ENCODE results near the gene FAAP24.
"Not testable (repeated sequence)": the region's sequence is repeated elsewhere in the genome, so short reads cannot be mapped to it uniquely, and the experiment has no call there.

Gene FAAP24, protein sequence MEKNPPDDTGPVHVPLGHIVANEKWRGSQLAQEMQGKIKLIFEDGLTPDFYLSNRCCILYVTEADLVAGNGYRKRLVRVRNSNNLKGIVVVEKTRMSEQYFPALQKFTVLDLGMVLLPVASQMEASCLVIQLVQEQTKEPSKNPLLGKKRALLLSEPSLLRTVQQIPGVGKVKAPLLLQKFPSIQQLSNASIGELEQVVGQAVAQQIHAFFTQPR

DNA sequence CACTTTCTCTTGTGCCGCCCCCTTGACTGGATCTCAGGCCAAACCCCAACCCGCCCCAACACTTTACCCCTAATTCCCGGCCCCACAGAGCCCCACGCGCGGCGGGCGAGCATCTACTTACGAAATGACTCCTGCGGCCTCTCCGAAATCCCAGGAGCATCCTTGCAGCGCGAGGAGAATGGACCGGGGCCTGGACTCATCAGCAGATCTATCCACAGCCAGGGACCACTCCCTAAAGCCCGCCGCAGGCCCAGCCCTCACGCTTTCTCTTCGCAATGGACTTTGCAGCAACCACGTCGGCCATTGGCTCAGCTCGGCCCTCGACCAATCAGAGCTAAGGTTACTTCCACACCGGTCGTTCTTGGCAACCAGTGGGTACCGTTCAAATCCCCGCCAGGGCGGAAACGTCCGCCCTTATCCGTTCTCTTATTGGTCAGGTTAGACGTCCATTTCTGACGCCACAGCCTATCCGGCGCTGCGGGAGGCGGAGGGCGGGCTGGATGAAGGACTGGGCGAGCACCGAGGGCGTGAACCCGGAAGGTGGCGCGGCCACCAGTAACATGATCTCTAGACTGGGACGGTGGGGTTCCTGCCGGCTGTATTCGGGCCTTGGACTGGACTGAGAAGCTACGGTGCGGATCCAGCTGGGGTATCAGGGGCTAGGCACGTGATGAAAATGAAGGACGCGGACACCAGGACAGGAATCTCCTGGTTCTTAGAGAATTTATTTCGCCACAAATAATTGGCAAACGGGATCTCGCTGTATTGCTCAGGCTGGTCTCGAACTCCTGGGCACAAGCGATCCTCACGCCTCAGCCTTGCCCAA is at the start of gene FAAP24, which contains the start of gene CEP89:
Gene FAAP24, plus strand, starts transcription at position 528 of the 826 bp plus-strand sequence. CDS start 955 bp downstream, outside the sequence.
Gene CEP89, minus strand, starts transcription at position 244 of the 826 bp plus-strand sequence. Its CDS starts 84 bp downstream, at position 160.
- H3K36me3 Mint-ChIP-seq (ENCODE audit: low read depth) = peaks cover 36% of the 10 kb centered on the region
- H3K27ac Mint-ChIP-seq = peak within 1 kb of the TSS; percentile 97
- H3K4me1 Mint-ChIP-seq (ENCODE audit: low read depth) = peaks cover 13% of the 10 kb centered on the region
- peak; percentile 99 for DNase-seq
- H3K4me3 Mint-ChIP-seq = peak within 1 kb of the TSS; percentile 100
- H3K9me3 Mint-ChIP-seq = no peaks in the 10 kb centered on the region
- no peaks in the 10 kb centered on the region for H3K27me3 Mint-ChIP-seq

DNA sequence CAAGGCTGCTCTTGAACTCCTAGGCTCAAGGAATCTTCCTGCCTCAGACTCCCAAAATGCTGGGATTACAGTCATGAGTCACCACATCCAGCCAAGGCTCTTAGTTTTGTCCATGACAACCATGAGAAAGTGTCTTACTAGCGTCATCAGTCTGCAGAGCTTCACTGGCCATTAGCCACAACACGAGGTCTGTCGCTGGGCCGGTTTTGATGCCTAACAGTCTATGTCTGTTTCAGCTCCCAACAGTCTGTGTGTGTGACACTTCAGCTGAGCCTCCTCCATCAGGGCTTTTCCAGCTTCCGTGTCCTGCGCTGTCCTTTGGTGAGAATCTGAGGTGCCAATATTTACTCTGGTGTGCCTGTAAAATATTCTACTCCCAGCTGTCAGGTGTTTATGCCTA is 47.8 kb upstream of the FAAP24 start:
- peaks cover 5% of the 10 kb centered on the region for H3K4me1 Mint-ChIP-seq (ENCODE audit: low read depth)
- H3K27me3 Mint-ChIP-seq = no peaks in the 10 kb centered on the region
- H3K27ac Mint-ChIP-seq = no peak overlapping the region
- peaks cover 48% of the 10 kb centered on the region for H3K36me3 Mint-ChIP-seq (ENCODE audit: low read depth)
- DNase-seq = no peak
- H3K9me3 Mint-ChIP-seq = peaks cover 6% of the 10 kb centered on the region
- H3K4me3 Mint-ChIP-seq = no peak overlapping the region

DNA sequence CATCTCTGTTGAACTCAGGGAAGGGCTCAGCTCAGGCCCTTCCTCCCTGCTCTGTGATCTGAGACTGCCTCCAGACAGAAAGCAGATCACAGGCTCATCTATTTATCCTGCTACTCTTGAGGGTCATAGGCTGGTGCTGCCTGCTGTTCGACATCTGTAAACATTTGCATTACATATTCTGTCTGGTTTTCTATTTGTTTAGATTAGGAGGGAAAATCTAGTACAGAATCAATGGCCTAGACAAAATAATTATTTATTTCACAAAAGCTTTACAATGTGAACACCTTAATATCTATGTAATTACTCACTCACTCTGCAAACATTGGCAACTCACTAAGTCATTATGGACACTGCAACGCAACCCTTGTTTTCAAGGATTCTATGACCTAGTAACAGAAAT is 43.2 kb upstream of the FAAP24 start:
- no peak for DNase-seq
- Mint-ChIP-seq H3K36me3 (ENCODE audit: low read depth) (peaks cover 64% of the 10 kb centered on the region), H3K27ac (no peak overlapping the region), H3K9me3 (peaks cover 6% of the 10 kb centered on the region), H3K4me1 (ENCODE audit: low read depth) (no peaks in the 10 kb centered on the region), H3K4me3 (no peak overlapping the region), H3K27me3 (no peaks in the 10 kb centered on the region)

DNA sequence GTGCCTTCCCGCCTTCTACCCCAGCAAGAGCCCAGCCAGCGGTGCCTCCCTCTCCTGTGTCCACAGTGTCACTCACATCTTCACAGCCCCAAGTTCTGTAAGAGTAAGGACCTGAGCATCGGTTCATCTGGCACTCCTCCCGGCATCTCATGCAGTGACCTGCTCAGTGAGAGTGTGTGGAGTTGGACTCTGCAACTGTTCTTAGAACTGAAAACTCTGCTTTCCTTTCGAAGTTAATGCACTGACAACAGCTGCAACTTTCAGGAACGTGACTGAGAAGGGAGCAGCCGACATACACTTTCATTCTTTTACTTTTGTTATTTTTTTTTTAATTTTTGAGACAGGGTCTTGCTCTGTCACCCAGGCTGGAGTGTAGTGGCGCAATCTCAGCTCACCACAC is 41.5 kb upstream of the FAAP24 start:
- DNase-seq = no peak
- Mint-ChIP-seq H3K36me3 (ENCODE audit: low read depth) (peaks cover 60% of the 10 kb centered on the region), H3K4me3 (no peak overlapping the region), H3K9me3 (peaks cover 6% of the 10 kb centered on the region), H3K27ac (no peak overlapping the region), H3K4me1 (ENCODE audit: low read depth) (no peaks in the 10 kb centered on the region), H3K27me3 (no peaks in the 10 kb centered on the region)

DNA sequence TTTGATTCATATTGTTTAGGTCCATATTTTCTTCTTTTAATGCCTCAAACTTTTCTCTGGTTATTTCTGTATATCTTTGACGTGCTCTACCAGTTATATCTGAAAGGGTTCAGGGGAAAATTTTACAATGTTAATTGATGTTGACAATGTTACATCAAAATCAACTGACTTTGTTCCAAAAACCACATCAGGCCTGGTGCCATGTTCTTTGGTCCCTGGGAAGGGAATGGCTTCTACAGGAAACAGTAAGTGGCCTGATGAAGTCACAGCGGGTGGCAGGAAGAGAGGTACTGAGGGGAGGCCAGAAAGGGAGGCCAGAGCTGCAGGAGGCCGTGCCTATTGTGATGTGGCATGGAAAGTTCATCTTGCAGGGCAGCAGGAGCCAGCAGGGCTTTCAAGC is 38.5 kb upstream of the FAAP24 start:
- no peaks in the 10 kb centered on the region for H3K4me1 Mint-ChIP-seq (ENCODE audit: low read depth)
- no peaks in the 10 kb centered on the region for H3K27me3 Mint-ChIP-seq
- H3K9me3 Mint-ChIP-seq = peaks cover 2% of the 10 kb centered on the region
- no peak for DNase-seq
- no peak overlapping the region for H3K4me3 Mint-ChIP-seq
- H3K36me3 Mint-ChIP-seq (ENCODE audit: low read depth) = peaks cover 57% of the 10 kb centered on the region
- no peak overlapping the region for H3K27ac Mint-ChIP-seq

DNA sequence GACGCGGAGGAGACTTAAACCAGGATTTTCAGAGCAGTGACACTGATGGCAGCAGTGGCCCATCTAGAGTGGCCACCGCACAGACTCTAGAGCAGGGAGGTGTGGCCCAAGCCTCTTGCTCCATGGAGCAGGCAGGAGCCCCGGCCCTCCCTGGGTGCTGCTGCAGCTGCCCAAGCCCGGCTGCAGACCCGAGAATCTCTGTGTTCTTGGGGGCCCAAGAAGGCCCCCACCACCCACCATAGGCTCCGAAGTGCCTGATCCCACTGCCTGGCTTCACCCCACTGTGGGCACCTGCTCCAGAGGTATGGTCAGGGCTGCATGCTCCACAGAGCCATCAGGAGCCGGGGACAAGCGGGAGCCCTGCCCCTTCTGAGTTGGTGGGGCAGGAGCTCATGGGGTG is 36.4 kb upstream of the FAAP24 start:
- Mint-ChIP-seq H3K27ac (no peak overlapping the region), H3K4me3 (no peak overlapping the region), H3K27me3 (no peaks in the 10 kb centered on the region), H3K4me1 (ENCODE audit: low read depth) (no peaks in the 10 kb centered on the region), H3K36me3 (ENCODE audit: low read depth) (peaks cover 45% of the 10 kb centered on the region), H3K9me3 (no peaks in the 10 kb centered on the region)
- DNase-seq = no peak

DNA sequence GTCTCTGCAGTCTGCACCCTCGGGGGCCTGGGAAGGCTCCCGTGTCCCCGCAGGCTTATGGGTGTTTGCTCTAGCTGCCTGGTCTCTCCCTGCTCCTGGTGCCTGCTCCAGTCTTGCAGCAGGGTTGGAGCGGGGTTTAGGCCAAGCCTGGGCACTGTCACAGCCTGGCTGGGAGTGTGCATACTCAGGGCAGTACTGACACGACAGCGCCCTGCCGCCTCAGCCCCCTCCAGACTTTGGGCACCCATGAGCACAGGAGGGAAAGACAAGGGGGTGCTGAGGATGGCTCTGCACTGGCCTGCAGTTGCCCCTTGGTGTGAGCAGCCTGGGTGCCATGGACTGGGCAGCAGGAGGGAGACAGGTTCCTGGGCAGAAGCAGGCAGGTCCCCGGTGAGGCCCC is 36.0 kb upstream of the FAAP24 start:
- DNase-seq = no peak
- H3K4me3 Mint-ChIP-seq = no peak overlapping the region
- no peak overlapping the region for H3K27ac Mint-ChIP-seq
- peaks cover 40% of the 10 kb centered on the region for H3K36me3 Mint-ChIP-seq (ENCODE audit: low read depth)
- H3K9me3 Mint-ChIP-seq = no peaks in the 10 kb centered on the region
- H3K4me1 Mint-ChIP-seq (ENCODE audit: low read depth) = no peaks in the 10 kb centered on the region
- H3K27me3 Mint-ChIP-seq = no peaks in the 10 kb centered on the region

DNA sequence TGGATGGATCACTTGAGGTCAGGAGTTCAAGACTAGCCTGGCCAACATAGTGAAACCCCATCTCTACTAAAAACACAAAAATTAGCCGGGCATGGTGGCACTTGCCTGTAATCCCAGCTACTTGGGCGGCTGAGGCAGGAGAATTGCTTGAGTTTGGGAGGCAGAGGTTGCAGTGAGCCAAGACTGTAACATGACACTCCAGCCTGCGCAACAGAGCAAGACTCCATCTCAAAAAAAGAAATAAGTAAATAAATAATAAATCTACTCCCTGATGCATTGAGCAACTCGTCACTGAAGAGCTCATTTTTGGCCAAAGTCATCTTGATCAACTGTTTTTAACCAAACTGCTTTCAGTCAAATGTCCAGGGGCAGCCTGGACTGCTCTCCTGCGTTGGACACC is 30.8 kb upstream of the FAAP24 start:
- H3K4me1 Mint-ChIP-seq (ENCODE audit: low read depth); H3K9me3 Mint-ChIP-seq; H3K27me3 Mint-ChIP-seq; H3K4me3 Mint-ChIP-seq; H3K27ac Mint-ChIP-seq; DNase-seq: not testable (repeated sequence)
- H3K36me3 Mint-ChIP-seq (ENCODE audit: low read depth) = peaks cover 53% of the 10 kb centered on the region

DNA sequence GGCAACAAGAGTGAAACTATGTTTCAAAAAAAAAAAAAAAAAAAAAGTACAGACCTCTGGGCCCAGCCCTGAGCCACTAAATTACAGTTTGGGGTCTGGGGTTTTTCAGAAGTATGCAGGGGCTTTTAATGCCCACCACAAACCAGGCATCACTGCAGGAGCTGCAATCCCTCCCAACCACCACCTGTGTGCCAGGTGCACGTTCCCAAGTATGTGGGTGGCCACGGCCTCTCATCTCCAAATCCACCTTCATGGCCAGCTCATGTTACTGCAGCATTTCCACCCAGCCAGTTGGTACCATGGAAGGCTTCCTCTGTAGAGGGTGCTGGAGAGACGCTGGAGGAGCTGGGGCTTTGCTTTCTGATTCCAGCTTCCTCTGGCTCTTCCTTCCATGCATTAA is 26.8 kb upstream of the FAAP24 start:
- DNase-seq = no peak
- Mint-ChIP-seq H3K27me3 (no peaks in the 10 kb centered on the region), H3K9me3 (peaks cover 10% of the 10 kb centered on the region), H3K27ac (no peak overlapping the region), H3K4me1 (ENCODE audit: low read depth) (no peaks in the 10 kb centered on the region), H3K4me3 (no peak overlapping the region), H3K36me3 (ENCODE audit: low read depth) (peaks cover 69% of the 10 kb centered on the region)

DNA sequence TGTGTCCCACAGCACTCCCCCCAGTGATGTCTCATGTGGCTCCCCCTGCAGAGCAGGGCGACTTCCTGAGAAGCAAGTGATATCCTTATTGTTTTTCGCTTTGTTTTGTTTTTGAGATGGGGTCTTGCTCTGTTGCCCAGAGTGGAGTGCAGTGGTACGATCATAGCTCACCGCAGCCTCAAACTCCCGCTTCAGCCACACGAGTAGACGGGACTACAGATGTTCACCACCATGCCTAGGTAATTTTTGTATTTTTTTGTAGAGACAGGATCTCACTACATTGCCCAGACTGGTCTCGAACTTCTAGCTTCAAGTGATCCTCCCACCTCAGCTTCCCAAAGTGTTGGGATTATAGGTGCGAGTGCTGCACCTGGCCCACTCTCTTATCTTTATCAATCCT is 5.3 kb upstream of the FAAP24 start:
- peaks cover 11% of the 10 kb centered on the region for H3K4me1 Mint-ChIP-seq (ENCODE audit: low read depth)
- H3K36me3 Mint-ChIP-seq (ENCODE audit: low read depth) = peaks cover 53% of the 10 kb centered on the region
- H3K27me3 Mint-ChIP-seq = no peaks in the 10 kb centered on the region
- H3K4me3 Mint-ChIP-seq = no peak overlapping the region
- no peak overlapping the region for H3K27ac Mint-ChIP-seq
- DNase-seq = no peak
- H3K9me3 Mint-ChIP-seq = no peaks in the 10 kb centered on the region

DNA sequence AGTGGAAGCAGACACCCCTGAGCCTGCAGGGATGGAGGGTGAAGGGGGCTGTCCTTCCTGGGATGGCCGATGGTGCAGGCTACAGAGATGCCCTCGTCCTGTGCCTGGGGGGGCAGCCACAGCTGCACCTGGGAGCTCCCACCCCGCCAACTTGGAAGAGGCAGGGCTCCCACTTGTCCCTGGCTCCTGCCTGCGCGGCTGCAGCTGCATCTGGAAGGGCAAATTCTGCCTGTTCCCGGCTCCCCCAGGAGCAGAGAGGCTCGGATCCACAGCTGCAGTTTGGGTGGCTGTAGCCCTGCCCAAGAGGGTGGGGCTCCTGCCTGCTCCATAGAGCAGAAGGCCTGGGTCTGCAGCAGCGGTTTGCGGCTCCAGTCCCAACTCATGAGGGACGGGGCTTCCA is 2.5 kb upstream of the FAAP24 start:
- Mint-ChIP-seq H3K9me3 (no peaks in the 10 kb centered on the region), H3K27ac (no peak overlapping the region)
- DNase-seq = no peak

DNA sequence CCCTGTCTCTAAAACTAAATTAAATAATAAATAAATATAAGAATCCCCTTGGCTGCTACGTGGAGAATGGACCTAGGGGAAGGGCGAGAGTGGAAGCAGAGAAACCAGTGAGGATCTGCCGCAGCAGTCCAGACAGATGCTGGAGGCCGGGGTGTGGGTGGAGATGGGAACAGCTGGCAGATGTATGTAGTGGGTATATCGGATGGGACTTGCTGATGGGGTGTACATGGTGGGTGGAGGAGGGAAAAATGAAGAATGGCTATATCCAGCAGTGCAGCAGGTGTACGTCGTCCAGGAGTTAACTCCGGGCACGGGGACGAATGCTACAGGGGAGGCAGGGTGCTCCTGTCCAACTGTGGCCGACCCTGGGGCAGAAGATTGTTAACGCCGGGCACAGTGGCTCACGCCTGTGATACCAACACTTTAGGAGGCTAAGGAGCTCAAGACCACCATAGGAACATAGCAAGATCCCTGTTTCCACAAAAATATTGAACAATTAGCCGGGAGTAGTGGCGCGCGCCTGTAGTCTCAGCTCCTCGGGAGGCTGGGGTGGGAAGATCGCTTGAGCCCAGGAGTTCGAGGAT is 938 bp upstream of the FAAP24 start:
- no peaks in the 10 kb centered on the region for H3K27me3 Mint-ChIP-seq
- H3K27ac Mint-ChIP-seq = peak overlapping the region; percentile 97
- H3K9me3 Mint-ChIP-seq = no peaks in the 10 kb centered on the region
- H3K36me3 Mint-ChIP-seq (ENCODE audit: low read depth) = peaks cover 34% of the 10 kb centered on the region
- peaks cover 13% of the 10 kb centered on the region for H3K4me1 Mint-ChIP-seq (ENCODE audit: low read depth)
- peak overlapping the region; percentile 100 for H3K4me3 Mint-ChIP-seq
- DNase-seq = peak; percentile 30

More for the DNA sequence above, 2.5 kb upstream of the FAAP24 start:
- peaks cover 36% of the 10 kb centered on the region for H3K36me3 Mint-ChIP-seq (ENCODE audit: low read depth)
- peak overlapping the region; percentile 100 for H3K4me3 Mint-ChIP-seq
- H3K27me3 Mint-ChIP-seq = no peaks in the 10 kb centered on the region
- peaks cover 12% of the 10 kb centered on the region for H3K4me1 Mint-ChIP-seq (ENCODE audit: low read depth)

DNA sequence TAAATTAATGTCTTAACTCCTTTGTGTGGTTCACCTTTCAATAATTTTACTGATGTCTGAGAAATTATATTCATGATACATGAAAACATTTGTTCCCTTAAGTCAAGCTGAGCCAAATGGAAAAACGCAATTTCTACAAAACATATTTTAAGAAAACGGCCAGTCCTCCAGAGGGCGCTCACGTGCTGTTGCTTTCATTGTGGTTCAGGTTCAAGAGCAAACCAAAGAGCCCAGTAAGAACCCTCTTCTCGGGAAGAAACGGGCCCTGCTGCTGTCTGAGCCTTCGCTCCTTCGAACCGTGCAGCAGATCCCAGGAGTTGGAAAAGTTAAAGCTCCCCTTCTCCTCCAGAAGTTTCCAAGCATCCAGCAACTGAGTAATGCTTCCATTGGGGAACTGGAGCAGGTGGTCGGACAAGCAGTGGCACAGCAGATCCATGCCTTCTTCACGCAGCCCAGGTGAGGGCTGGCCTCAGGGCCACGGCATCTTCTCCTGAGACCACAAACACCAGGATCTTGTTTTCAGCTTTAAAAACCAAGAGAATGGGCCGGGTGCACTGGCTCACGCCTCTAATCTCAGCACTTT is 4.3 kb downstream of the FAAP24 start:
- DNase-seq = peak; percentile 76
- Mint-ChIP-seq H3K4me3 (no peak overlapping the region), H3K27ac (no peak overlapping the region), H3K27me3 (no peaks in the 10 kb centered on the region), H3K9me3 (no peaks in the 10 kb centered on the region), H3K36me3 (ENCODE audit: low read depth) (peaks cover 22% of the 10 kb centered on the region), H3K4me1 (ENCODE audit: low read depth) (peaks cover 3% of the 10 kb centered on the region)

DNA sequence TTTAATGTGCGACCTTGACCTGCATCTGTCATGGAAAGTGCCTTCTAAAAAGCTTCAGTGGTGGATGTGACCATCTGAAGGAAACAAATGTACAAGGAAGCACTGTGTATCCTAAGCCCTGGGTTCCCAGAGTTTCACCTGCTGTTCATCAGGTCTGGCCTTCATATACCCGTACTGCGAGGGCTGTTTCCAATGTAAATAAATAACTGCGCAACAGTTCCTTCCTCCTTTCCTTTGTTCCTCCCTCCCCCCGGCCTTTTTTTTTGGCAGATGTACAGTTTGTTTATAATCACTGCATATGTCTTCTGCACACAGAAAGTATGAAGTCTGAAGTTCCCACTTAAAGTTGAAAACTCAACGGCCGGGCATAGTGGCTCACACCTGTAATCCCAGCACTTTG is 5.2 kb downstream of the FAAP24 start:
- no peak for DNase-seq
- no peaks in the 10 kb centered on the region for H3K9me3 Mint-ChIP-seq
- H3K27ac Mint-ChIP-seq = no peak overlapping the region
- H3K4me1 Mint-ChIP-seq (ENCODE audit: low read depth) = peaks cover 1% of the 10 kb centered on the region
- no peak overlapping the region for H3K4me3 Mint-ChIP-seq
- no peaks in the 10 kb centered on the region for H3K27me3 Mint-ChIP-seq
- peaks cover 18% of the 10 kb centered on the region for H3K36me3 Mint-ChIP-seq (ENCODE audit: low read depth)
